ENCODE data around the gene LST1. TPM values are rescaled to one million over a fixed set of nuclear protein-coding genes. Genes with fewer than 3 reads are reported as not detected.

Gene LST1
- total and polyA plus RNA-seq, 2 donors (not counting 1 experiment from before 2014, with no cell fraction given) = not detected

DNA sequence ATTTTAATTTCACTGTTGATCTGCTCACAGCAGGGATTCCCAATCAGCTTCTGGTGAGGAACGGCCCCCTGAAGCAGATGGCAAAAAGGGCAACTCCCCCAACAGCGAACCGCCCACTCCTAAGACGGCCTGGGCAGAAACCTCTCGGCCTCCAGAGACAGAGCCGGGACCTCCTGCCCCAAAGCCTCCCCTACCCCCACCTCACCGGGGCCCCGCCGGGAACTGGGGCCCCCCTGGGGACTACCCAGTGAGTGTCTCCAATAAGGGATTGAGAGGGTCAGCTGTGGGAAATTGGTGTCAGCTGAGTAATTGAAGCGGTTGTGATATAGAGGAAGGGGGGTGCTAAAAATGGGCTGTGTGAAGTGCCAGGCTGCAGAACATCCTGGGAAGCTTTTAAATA is 40.9 kb downstream of the LST1 start:
- Histone ChIP-seq H3K27ac (ENCODE audit: insufficient read depth, low read length) (no peak overlapping the region), H3K79me2 (ENCODE audit: control insufficient read depth, insufficient read depth, low read length) (peaks cover 53% of the 10 kb centered on the region), H3K4me1 (ENCODE audit: control insufficient read depth, extremely low read depth, insufficient read depth, low read length) (peaks cover 2% of the 10 kb centered on the region), H3K36me3 (ENCODE audit: control insufficient read depth, insufficient read depth, low read length) (peaks cover 58% of the 10 kb centered on the region), H4K20me1 (ENCODE audit: control insufficient read depth, extremely low read depth, insufficient read depth, low read length) (no peaks in the 10 kb centered on the region), H3K27me3 (ENCODE audit: control insufficient read depth, insufficient read depth, low read length) (no peaks in the 10 kb centered on the region), H2AFZ (ENCODE audit: low read length) (no peak overlapping the region), H3K9ac (ENCODE audit: insufficient read depth, low read length) (no peak overlapping the region), H3K4me3 (replicated peaks in 1 of 4; ENCODE audit: control extremely low read depth in 1 of 4, insufficient read depth in 1 of 4, low read depth in 3 of 4, low read length in 4 of 4) (no peak overlapping the region), H3K4me2 (ENCODE audit: extremely low read depth, insufficient read depth, low read length) (no peak overlapping the region), H3K9me3 (ENCODE audit: control insufficient read depth, insufficient read depth, low read depth, low read length) (no peaks in the 10 kb centered on the region)
- DNase-seq (ENCODE audit: low read depth in 2 of 2) = no peak
- no peak for TF ChIP-seq EZH2 (IDR thresholded peaks at IDR 0.05; ENCODE audit: low read length, missing control alignments)
- TF ChIP-seq, protein P1, sequence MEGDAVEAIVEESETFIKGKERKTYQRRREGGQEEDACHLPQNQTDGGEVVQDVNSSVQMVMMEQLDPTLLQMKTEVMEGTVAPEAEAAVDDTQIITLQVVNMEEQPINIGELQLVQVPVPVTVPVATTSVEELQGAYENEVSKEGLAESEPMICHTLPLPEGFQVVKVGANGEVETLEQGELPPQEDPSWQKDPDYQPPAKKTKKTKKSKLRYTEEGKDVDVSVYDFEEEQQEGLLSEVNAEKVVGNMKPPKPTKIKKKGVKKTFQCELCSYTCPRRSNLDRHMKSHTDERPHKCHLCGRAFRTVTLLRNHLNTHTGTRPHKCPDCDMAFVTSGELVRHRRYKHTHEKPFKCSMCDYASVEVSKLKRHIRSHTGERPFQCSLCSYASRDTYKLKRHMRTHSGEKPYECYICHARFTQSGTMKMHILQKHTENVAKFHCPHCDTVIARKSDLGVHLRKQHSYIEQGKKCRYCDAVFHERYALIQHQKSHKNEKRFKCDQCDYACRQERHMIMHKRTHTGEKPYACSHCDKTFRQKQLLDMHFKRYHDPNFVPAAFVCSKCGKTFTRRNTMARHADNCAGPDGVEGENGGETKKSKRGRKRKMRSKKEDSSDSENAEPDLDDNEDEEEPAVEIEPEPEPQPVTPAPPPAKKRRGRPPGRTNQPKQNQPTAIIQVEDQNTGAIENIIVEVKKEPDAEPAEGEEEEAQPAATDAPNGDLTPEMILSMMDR (conservative IDR thresholded peaks at IDR 0.05 in 1 of 2, IDR thresholded peaks at IDR 0.05 in 1 of 2; ENCODE audit: low read depth in 1 of 2, low read length in 2 of 2) = no peak

DNA sequence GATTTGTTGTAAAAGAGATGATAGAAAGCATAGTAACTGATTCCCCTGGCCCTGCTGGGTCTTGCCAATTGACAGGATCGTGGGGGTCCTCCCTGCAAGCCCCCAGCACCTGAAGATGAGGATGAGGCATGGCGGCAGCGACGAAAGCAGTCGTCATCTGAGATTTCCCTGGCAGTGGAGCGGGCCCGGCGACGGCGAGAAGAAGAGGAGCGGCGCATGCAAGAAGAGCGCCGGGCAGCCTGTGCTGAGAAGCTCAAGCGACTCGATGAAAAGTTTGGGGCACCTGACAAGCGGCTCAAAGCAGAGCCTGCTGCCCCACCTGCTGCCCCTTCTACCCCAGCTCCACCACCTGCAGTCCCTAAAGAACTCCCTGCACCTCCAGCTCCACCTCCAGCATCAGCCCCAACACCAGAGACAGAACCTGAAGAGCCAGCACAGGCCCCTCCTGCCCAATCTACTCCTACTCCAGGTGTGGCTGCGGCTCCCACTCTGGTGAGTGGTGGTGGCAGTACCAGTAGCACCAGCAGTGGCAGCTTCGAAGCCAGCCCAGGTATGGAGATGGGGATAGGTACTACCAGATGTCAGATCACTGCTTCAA is 41.7 kb downstream of the LST1 start:
- H2AFZ ChIP-seq (ENCODE audit: low read length) = no peak overlapping the region
- no peaks in the 10 kb centered on the region for H3K27me3 ChIP-seq (ENCODE audit: control insufficient read depth, insufficient read depth, low read length)
- TF ChIP-seq, protein P1 (conservative IDR thresholded peaks at IDR 0.05 in 1 of 2, IDR thresholded peaks at IDR 0.05 in 1 of 2; ENCODE audit: low read depth in 1 of 2, low read length in 2 of 2) = no peak
- no peak for TF ChIP-seq EZH2 (IDR thresholded peaks at IDR 0.05; ENCODE audit: low read length, missing control alignments)
- no peaks in the 10 kb centered on the region for H3K4me1 ChIP-seq (ENCODE audit: control insufficient read depth, extremely low read depth, insufficient read depth, low read length)
- no peak overlapping the region for H3K27ac ChIP-seq (ENCODE audit: insufficient read depth, low read length)
- no peak overlapping the region for H3K9ac ChIP-seq (ENCODE audit: insufficient read depth, low read length)
- no peak overlapping the region for H3K4me2 ChIP-seq (ENCODE audit: extremely low read depth, insufficient read depth, low read length)
- H4K20me1 ChIP-seq (ENCODE audit: control insufficient read depth, extremely low read depth, insufficient read depth, low read length) = no peaks in the 10 kb centered on the region
- no peak overlapping the region for H3K4me3 ChIP-seq (replicated peaks in 1 of 4; ENCODE audit: control extremely low read depth in 1 of 4, insufficient read depth in 1 of 4, low read depth in 3 of 4, low read length in 4 of 4)
- no peak for DNase-seq (ENCODE audit: low read depth in 2 of 2)
- H3K9me3 ChIP-seq (ENCODE audit: control insufficient read depth, insufficient read depth, low read depth, low read length) = no peaks in the 10 kb centered on the region
- H3K36me3 ChIP-seq (ENCODE audit: control insufficient read depth, insufficient read depth, low read length) = peaks cover 63% of the 10 kb centered on the region
- H3K79me2 ChIP-seq (ENCODE audit: control insufficient read depth, insufficient read depth, low read length) = peaks cover 47% of the 10 kb centered on the region

DNA sequence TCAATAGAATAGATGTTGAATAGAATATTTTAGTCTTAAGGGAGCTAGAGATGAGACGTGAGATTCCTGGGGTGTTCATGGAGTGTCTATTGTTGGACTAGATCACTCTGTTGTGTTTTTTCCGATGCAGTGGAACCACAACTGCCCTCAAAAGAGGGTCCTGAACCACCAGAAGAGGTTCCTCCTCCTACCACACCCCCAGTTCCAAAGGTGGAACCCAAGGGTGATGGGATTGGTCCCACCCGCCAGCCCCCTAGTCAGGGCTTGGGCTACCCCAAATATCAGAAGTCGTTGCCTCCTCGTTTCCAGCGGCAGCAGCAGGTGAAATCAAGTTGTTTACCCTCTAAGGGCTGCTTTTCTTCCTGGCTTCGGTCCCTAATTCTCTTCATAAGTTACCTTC is 42.9 kb downstream of the LST1 start:
- Histone ChIP-seq H4K20me1 (ENCODE audit: control insufficient read depth, extremely low read depth, insufficient read depth, low read length) (no peaks in the 10 kb centered on the region), H3K9ac (ENCODE audit: insufficient read depth, low read length) (no peak overlapping the region), H3K79me2 (ENCODE audit: control insufficient read depth, insufficient read depth, low read length) (peaks cover 38% of the 10 kb centered on the region), H3K27me3 (ENCODE audit: control insufficient read depth, insufficient read depth, low read length) (no peaks in the 10 kb centered on the region), H2AFZ (ENCODE audit: low read length) (no peak overlapping the region), H3K36me3 (ENCODE audit: control insufficient read depth, insufficient read depth, low read length) (peaks cover 64% of the 10 kb centered on the region), H3K4me2 (ENCODE audit: extremely low read depth, insufficient read depth, low read length) (no peak overlapping the region), H3K27ac (ENCODE audit: insufficient read depth, low read length) (no peak overlapping the region), H3K4me3 (replicated peaks in 1 of 4; ENCODE audit: control extremely low read depth in 1 of 4, insufficient read depth in 1 of 4, low read depth in 3 of 4, low read length in 4 of 4) (no peak overlapping the region), H3K9me3 (ENCODE audit: control insufficient read depth, insufficient read depth, low read depth, low read length) (no peaks in the 10 kb centered on the region), H3K4me1 (ENCODE audit: control insufficient read depth, extremely low read depth, insufficient read depth, low read length) (peaks cover 2% of the 10 kb centered on the region)
- no peak for DNase-seq (ENCODE audit: low read depth in 2 of 2)
- TF ChIP-seq EZH2 (IDR thresholded peaks at IDR 0.05; ENCODE audit: low read length, missing control alignments) = no peak
- TF ChIP-seq, protein P1 (conservative IDR thresholded peaks at IDR 0.05 in 1 of 2, IDR thresholded peaks at IDR 0.05 in 1 of 2; ENCODE audit: low read depth in 1 of 2, low read length in 2 of 2) = no peak
